ENCODE data around the gene SNX30.

DNA sequence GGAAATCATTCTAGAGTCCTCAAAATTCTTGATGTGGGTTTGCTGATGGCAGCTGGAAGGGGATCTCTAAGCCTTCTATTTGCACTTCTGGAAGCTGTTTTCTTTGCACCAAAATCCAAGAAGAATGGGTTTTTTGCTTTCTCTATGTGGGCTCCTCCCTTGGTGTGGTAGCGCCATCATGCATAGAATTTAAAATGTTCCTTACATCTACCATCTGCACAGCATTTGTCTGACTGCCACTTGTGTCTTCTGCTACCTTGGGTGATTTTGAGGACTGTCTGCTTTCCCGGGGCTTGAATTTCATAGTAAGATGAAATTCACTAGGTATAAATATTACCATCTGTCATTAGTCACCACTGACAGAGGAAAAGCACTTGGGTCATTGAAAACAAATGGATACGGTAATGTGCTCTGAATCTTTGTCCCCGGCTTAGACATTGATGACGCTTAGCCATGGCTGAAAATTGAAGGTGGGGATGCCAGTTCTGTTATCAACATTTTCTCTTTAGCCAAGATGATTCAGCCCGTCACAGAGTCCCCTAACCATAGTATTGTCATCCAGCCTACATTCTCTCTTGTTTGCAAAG lies 30.0 kb downstream of the SNX30 start:
- TF ChIP-seq, protein P1, sequence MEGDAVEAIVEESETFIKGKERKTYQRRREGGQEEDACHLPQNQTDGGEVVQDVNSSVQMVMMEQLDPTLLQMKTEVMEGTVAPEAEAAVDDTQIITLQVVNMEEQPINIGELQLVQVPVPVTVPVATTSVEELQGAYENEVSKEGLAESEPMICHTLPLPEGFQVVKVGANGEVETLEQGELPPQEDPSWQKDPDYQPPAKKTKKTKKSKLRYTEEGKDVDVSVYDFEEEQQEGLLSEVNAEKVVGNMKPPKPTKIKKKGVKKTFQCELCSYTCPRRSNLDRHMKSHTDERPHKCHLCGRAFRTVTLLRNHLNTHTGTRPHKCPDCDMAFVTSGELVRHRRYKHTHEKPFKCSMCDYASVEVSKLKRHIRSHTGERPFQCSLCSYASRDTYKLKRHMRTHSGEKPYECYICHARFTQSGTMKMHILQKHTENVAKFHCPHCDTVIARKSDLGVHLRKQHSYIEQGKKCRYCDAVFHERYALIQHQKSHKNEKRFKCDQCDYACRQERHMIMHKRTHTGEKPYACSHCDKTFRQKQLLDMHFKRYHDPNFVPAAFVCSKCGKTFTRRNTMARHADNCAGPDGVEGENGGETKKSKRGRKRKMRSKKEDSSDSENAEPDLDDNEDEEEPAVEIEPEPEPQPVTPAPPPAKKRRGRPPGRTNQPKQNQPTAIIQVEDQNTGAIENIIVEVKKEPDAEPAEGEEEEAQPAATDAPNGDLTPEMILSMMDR (IDR thresholded peaks at IDR 0.05): no peak
- no peak for TF ChIP-seq POLR2A (IDR thresholded peaks at IDR 0.05)
- no peak for TF ChIP-seq POLR2AphosphoS5 (IDR thresholded peaks at IDR 0.05)

All from gastroesophageal sphincter (tissue), 3 donors.